A673 (cell line): ENCODE data around the gene APC2. TPM values are rescaled to one million over a fixed set of nuclear protein-coding genes. Genes with fewer than 3 reads are reported as not detected.

Source experiments
- BruUV-seq: library from RNA; stranded (reverse); fragments of 400-500 nt; replicated peaks from 2 replicates; lab custom pipeline; 2021; lab: Mats Ljungman, UMichigan
- CTCF ChIA-PET: fragments of 300-600 bp; sonication (Branson Sonifier 250); formaldehyde crosslinking; loops from one replicate; lab custom pipeline; 2022; ENCODE audit warnings: antibody characterized with exemption; lab: Charles Lee
- POLR2A ChIA-PET: fragments of 300-600 bp; sonication (Branson Sonifier 250); formaldehyde crosslinking; loops from one replicate; lab custom pipeline; 2022; ENCODE audit warnings: antibody characterized with exemption; ENCODE audit not compliant: low non-redundant PET; lab: Charles Lee
- DNase-seq: peaks from one replicate; pipeline ENCODE4 v3.0.0-alpha.2; 2015; ENCODE audit warnings: low spot score
- H3K27ac ChIP-seq: fragments of 200-600 bp; sonication (generic); 2 replicates; pipeline ENCODE4 v1.5.1; 2016; ENCODE audit warnings: mixed run types, low read depth, mild to moderate bottlenecking, mixed read lengths, antibody characterized with exemption, low read length; ENCODE audit not compliant: poor library complexity, severe bottlenecking
- H3K27me3 ChIP-seq: fragments of 200-600 bp; sonication (generic); replicated peaks from 2 replicates; pipeline ENCODE4 v1.6.1; 2017; ENCODE audit warnings: mixed run types, low read depth, mild to moderate bottlenecking, mixed read lengths, antibody characterized with exemption, low read length; ENCODE audit not compliant: insufficient read depth, poor library complexity
- H3K36me3 ChIP-seq: fragments of 200-600 bp; sonication (generic); 2 replicates; pipeline ENCODE4 v1.6.1; 2016; ENCODE audit warnings: mixed run types, mild to moderate bottlenecking, mixed read lengths, antibody characterized with exemption, low read length; ENCODE audit not compliant: insufficient read depth, poor library complexity, severe bottlenecking
- H3K4me1 ChIP-seq: fragments of 200-600 bp; sonication (generic); 2 replicates; pipeline ENCODE4 v1.6.1; 2017; ENCODE audit warnings: mixed run types, mild to moderate bottlenecking, mixed read lengths, antibody characterized with exemption, low read length; ENCODE audit not compliant: insufficient read depth, poor library complexity, severe bottlenecking
- H3K4me3 ChIP-seq: fragments of 200-600 bp; sonication (generic); 2 replicates; pipeline ENCODE4 v1.5.1; 2016; ENCODE audit warnings: low read depth, mixed run types, mild to moderate bottlenecking, mixed read lengths, low read length; ENCODE audit not compliant: poor library complexity, severe bottlenecking
- H3K9me3 ChIP-seq: fragments of 200-600 bp; sonication (generic); 2 replicates; pipeline ENCODE4 v1.6.1; 2016; ENCODE audit warnings: mixed run types, low read depth, mild to moderate bottlenecking, mixed read lengths, antibody characterized with exemption, low read length; ENCODE audit not compliant: poor library complexity, severe bottlenecking
- EZH2 ChIP-seq: fragments of 200-600 bp; sonication (generic); IDR thresholded peaks from 2 replicates; pipeline ENCODE4 v1.6.1; 2017; ENCODE audit warnings: borderline replicate concordance, low read depth, mild to moderate bottlenecking, mixed read lengths, antibody characterized with exemption, low read length; ENCODE audit not compliant: poor library complexity, severe bottlenecking
- intact Hi-C: fragments of 100-400 bp; cut with micrococcal nuclease; formaldehyde crosslinking; loops from one replicate; pipeline ENCODE4 v1.10.0; 2022; ENCODE audit not compliant: unreplicated experiment
- total RNA-seq: library from RNA; stranded (reverse); gene quantifications from 2 replicates; pipeline ENCODE4 v1.2.3, GENCODE V29; 2021
- TF ChIP-seq, protein P1 (sequence below): fragments of 300-800, 200-600 bp; sonication (generic); conservative IDR thresholded peaks from 2 replicates; pipeline ENCODE4 v1.5.1; 2017; ENCODE audit warnings: low read depth, mild to moderate bottlenecking, antibody characterized with exemption, low read length, moderate library complexity, mixed read lengths

The APC2 gene
- total RNA-seq, 1 experiment from 2014 or later, result 1.3 TPM

DNA sequence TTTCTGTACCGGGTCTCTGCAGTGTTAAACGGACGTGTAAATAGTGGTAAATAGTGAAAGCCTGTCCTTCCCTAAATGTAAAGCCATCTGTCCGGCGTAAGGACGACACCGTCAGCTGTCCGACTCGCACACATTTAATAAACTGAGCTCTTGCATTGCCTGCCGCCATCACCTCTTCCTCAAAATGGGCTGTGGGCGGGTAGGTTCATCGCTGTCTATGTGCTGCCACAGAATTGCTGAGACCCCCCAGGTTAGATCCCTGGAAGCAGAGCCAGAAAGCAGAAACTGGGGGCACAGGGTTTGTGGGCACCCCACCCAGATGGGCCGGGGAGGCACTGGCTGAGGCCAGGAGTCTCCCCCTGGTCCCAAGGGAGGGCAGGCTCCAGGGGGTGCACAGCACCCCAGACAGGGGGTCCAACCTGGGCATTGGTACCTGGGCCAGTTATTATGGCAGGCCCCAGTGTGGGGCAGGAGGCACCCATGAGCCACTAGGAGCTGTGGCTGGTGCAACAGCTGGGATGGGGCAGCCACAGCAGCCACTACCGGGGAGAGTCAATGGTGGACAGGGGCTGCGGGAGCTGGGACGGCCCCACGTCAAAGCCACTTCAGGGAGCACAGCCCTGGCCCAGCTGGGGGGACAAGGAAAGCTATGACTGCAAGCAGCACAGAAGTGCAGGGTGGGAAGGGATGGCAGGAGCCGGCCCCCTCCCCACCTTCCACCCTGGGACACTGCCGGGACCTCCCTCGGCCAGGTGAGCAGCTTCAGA is 23.3 kb downstream of the APC2 start:
- Histone ChIP-seq H3K4me1 (peaks cover 25% of the 10 kb centered on the region), H3K27me3 (peaks cover 39% of the 10 kb centered on the region), H3K9me3 (no peaks in the 10 kb centered on the region), H3K36me3 (peaks cover 4% of the 10 kb centered on the region), H3K27ac (no peak overlapping the region), H3K4me3 (no peak overlapping the region)
- ChIA-PET POLR2A (interaction anchor here (0.6 kb wide), 1 partner anchor 18 kb away, joined by 10 read pairs; no protein-coding TSS in a partner anchor), CTCF (interaction anchor here (0.6 to 0.7 kb wide), 2 partner anchors 11 to 951 kb away, joined by 3 to 4 read pairs; no protein-coding TSS in a partner anchor)
- DNase-seq, result no peak
- TF ChIP-seq, protein P1, sequence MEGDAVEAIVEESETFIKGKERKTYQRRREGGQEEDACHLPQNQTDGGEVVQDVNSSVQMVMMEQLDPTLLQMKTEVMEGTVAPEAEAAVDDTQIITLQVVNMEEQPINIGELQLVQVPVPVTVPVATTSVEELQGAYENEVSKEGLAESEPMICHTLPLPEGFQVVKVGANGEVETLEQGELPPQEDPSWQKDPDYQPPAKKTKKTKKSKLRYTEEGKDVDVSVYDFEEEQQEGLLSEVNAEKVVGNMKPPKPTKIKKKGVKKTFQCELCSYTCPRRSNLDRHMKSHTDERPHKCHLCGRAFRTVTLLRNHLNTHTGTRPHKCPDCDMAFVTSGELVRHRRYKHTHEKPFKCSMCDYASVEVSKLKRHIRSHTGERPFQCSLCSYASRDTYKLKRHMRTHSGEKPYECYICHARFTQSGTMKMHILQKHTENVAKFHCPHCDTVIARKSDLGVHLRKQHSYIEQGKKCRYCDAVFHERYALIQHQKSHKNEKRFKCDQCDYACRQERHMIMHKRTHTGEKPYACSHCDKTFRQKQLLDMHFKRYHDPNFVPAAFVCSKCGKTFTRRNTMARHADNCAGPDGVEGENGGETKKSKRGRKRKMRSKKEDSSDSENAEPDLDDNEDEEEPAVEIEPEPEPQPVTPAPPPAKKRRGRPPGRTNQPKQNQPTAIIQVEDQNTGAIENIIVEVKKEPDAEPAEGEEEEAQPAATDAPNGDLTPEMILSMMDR, result no peak
- TF ChIP-seq EZH2, result no peak
- no TSS peak for BruUV-seq
- intact Hi-C loops, result no loop called here

DNA sequence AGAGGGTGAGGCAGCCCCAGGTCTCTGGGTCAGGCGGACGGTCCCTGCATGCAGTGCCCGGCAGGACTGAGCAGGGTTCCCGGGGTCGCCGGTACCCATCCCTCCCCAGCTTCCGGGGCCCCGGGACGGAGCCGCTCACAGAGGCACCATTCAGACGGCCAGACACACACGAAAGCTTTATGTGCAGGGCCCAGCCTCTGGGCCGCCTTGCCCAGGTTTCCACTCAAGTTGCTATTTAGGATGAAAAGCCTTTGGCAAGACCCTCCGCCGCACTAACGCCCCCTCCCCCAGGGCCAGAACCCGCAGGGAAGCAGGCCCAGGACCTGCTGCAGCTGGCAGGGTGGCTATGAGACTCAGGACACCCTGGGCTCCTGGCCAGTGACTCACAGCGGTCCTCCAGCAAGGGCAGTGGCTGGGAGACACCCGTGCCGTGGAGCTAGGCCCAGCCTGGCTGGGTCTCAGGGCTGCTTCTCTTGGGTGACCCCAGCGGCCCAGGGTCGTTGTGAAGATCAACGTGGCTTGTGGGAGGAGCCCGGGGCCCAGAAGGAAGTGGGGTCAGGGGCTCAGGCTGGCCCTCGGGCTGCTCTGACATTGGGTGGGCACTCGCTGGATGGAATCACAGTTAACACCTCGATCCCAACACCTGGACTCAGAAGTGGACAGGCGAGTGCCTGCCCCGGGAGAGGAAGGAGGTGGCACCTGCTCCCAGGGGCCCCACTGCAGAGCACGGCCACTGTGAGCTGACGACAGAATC is 24.3 kb downstream of the APC2 start:
- intact Hi-C loops, result no loop called here
- Histone ChIP-seq H3K9me3 (no peaks in the 10 kb centered on the region), H3K36me3 (peaks cover 4% of the 10 kb centered on the region), H3K4me1 (peaks cover 24% of the 10 kb centered on the region), H3K4me3 (no peak overlapping the region), H3K27ac (no peak overlapping the region), H3K27me3 (peaks cover 30% of the 10 kb centered on the region)
- TF ChIP-seq, protein P1, result no peak
- no peak for TF ChIP-seq EZH2
- no TSS peak for BruUV-seq
- POLR2A ChIA-PET, result no interaction called here
- no peak for DNase-seq
- CTCF ChIA-PET, result interaction anchor here (0.6 to 0.7 kb wide), 2 partner anchors 12 to 951 kb away, joined by 3 to 4 read pairs; no protein-coding TSS in a partner anchor

DNA sequence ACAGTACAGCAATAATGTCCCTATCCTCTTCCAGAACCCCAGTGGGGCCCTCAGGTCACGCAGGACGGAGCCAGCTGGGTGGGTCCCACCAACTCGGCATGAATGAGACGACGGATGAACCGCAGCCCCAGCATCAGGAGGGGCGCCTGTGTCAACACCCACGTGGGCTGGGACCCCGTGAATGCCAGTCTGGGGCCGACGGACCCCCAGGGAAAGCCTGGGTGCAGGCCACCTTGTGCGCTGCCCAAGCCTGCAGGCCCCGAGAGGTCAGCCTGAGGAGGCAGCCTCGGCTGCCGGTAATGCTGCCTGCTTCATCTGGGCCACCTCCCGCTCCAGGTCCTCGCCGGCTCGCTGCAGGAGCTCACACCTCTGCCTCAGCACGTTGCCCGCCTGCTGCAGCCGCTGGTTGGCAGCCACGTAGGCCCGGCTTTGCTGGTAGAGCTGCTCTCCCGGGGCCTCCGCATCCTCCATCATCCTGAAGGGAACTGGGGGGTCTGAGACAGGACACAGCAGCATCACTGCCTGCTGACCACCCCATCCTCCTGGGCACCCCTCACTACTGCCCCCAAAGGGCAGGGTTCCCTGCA is 24.9 kb downstream of the APC2 start:
- intact Hi-C loops, result no loop called here
- TF ChIP-seq, protein P1, result no peak
- TF ChIP-seq EZH2, result no peak
- no peak overlapping the region for H3K4me3 ChIP-seq
- CTCF ChIA-PET, result no interaction called here
- H3K36me3 ChIP-seq, result peaks cover 4% of the 10 kb centered on the region
- no peak overlapping the region for H3K27ac ChIP-seq
- no peak for DNase-seq
- POLR2A ChIA-PET, result interaction anchor here (0.5 kb wide), 1 partner anchor 205 kb away, joined by 4 read pairs; no protein-coding TSS in a partner anchor
- no peaks in the 10 kb centered on the region for H3K9me3 ChIP-seq
- peaks cover 21% of the 10 kb centered on the region for H3K4me1 ChIP-seq
- no TSS peak for BruUV-seq
- peaks cover 26% of the 10 kb centered on the region for H3K27me3 ChIP-seq
